ENCODE data around the gene OVCH2.
"Not testable (repeated sequence)": the region's sequence is repeated elsewhere in the genome, so short reads cannot be mapped to it uniquely, and the experiment has no call there.

OVCH2 gene

DNA sequence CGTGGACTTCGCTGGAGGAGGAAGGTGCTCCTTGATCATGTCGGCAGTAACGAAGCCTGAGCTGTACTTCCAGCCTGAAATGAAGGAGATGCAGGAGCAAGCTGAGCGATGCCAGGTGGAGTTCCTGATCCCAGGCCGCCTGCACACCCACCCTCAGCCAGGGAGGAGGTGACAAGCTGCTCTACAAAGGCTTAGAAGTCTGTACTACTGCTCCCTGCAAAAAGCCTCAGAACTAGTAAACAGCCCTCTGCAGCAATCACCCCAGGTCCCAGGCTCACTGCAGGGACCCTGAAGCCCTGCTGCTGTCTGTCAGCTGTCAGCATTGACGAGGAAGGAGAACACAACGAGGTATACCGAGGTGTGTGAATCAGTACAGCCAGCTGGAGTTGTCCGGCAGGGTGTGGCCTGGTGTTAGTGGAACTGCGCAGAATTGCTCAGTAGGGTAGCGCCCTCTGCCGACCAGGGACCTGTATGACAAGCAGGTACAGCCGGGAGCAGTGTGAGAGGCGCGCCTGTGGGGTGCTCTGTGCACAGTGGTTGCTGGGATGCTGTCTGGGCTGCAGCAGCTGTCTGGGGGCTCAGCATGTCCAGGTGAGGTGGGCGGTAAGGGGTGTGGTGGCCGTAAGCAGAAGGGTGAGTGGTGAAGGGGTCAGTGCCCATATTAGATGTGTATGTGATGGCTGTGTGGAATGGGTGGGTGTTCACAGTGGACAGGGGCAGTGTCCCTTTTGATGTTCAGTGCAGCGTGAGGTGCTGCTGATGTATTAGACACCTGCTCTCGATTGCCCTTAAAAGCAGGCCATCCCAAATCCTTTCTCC is 40.6 kb downstream of the OVCH2 start:
- peaks cover 5 to 6% of the 10 kb centered on the region in 2 donors for H3K4me1 Mint-ChIP-seq
- peak; percentile 99 for ATAC-seq (replicated peaks)
- H3K36me3 Mint-ChIP-seq = peaks cover 14 to 44% of the 10 kb centered on the region in 2 donors
- H3K27ac Mint-ChIP-seq = no peak overlapping the region
- DNase-seq = peak; percentile 73
- no peaks in the 10 kb centered on the region for H3K9me3 Mint-ChIP-seq
- no peak overlapping the region for H3K4me3 Mint-ChIP-seq
- H3K27me3 Mint-ChIP-seq = peaks cover 4% of the 10 kb centered on the region in 2 donors

DNA sequence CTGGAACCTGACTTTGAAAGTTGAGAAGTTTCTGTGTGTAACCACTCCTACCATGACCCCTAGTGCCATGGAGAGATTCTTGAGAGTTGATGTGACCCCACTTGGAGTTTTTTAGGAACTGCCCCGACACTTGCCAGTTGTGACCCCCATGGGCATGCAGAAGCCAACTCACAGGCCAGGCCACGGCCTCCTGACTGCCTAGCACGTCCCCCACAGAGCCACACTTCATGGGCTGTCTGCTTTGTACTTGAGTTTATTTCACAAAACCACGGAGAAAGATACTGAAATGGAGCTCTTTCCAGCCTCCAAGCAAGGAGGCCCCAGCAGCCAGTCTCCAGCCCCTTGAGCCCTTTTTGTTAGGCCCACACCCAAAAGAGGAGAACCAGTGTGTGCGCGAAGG is 41.4 kb downstream of the OVCH2 start:
- Mint-ChIP-seq H3K4me3 (no peak overlapping the region), H3K36me3 (peaks cover 15 to 44% of the 10 kb centered on the region in 2 donors), H3K27me3 (peaks cover 0 to 4% of the 10 kb centered on the region in 2 donors), H3K4me1 (peaks cover 3 to 6% of the 10 kb centered on the region in 2 donors), H3K9me3 (no peaks in the 10 kb centered on the region), H3K27ac (no peak overlapping the region)
- ATAC-seq (replicated peaks) = no peak
- DNase-seq = no peak

DNA sequence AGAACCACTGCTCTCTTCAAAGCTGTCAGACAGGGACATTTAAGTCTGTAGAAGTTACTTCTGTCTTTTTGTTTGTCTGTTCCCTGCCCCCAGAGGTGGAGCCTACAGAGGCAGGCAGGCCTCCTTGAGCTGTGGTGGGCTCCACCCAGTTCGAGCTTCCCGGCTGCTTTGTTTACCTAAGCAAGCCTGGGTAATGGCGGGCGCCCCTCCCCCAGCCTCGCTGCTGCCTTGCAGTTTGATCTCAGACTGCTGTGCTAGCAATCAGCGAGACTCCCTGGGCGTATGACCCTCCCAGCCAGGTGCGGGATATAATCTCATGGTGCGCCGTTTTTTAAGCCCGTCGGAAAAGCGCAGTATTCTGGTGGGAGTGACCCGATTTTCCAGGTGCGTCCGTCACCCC is 42.7 kb downstream of the OVCH2 start:
- ATAC-seq (replicated peaks); H3K4me3 Mint-ChIP-seq; H3K27me3 Mint-ChIP-seq; H3K9me3 Mint-ChIP-seq; DNase-seq; H3K4me1 Mint-ChIP-seq; H3K27ac Mint-ChIP-seq: not testable (repeated sequence)
- H3K36me3 Mint-ChIP-seq = peaks cover 15 to 40% of the 10 kb centered on the region in 2 donors

DNA sequence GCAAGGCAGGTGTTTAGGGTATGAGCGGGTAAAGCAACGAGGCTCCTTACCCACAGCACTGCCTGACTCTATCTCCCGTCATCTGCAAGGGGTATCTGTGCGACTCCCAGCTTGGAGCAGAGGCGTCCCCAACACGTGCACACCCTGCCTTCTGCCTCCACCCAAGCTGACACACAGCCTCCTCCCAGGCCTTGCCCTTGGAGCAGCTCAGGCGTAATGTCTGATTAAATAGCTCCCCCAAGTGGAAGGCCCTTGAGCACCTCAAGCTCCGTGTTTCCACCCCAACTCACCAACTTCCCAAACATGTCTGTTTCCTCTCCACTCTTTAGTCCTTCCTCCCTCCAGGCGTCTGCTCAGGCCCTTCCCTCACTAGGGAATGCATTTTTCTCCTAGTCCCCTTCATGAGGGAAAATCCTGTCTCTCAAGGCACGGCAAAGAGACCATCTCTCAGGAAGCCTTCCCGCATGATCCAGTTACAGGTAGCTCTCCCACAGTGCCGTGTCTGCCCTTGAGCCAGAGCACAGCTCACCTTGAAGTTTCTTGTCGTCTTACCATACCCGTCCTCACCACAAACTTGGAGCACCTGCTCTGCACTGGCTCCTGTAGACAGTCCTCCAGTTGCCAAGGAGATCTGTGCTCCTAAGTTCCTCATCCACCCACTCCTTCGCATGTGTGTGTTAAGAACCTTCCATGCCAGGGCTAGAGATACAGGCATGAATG is 48.8 kb downstream of the OVCH2 start:
- Mint-ChIP-seq H3K36me3 (peaks cover 31 to 43% of the 10 kb centered on the region in 2 donors), H3K9me3 (no peaks in the 10 kb centered on the region), H3K27ac (no peak overlapping the region), H3K27me3 (no peaks in the 10 kb centered on the region), H3K4me1 (peaks cover 0 to 6% of the 10 kb centered on the region in 2 donors), H3K4me3 (no peak overlapping the region)
- ATAC-seq (replicated peaks) = peak; percentile 72 to 78
- DNase-seq = no peak

DNA sequence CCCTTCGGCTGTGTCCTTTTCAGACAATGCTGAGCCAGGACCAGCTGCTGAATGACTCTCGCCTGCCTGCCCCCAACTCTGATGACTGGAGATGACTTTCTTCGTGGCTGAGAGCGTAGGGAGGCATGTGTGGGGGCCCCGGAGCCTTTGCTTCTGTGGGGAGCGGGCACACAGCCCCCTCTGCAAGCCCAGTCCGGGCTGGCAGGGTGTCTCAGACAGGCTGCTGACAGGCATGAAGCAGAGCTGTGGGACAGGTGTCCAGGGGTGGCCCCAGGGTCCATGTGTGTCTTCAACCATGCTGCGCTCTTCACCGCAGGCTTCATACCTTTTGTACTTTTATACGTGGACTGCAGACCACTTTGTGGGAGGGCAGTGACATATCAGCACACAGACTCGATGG is 49.6 kb downstream of the OVCH2 start:
- Mint-ChIP-seq H3K27ac (no peak overlapping the region), H3K36me3 (peaks cover 38 to 50% of the 10 kb centered on the region in 2 donors), H3K4me1 (peaks cover 3 to 6% of the 10 kb centered on the region in 2 donors)

DNA sequence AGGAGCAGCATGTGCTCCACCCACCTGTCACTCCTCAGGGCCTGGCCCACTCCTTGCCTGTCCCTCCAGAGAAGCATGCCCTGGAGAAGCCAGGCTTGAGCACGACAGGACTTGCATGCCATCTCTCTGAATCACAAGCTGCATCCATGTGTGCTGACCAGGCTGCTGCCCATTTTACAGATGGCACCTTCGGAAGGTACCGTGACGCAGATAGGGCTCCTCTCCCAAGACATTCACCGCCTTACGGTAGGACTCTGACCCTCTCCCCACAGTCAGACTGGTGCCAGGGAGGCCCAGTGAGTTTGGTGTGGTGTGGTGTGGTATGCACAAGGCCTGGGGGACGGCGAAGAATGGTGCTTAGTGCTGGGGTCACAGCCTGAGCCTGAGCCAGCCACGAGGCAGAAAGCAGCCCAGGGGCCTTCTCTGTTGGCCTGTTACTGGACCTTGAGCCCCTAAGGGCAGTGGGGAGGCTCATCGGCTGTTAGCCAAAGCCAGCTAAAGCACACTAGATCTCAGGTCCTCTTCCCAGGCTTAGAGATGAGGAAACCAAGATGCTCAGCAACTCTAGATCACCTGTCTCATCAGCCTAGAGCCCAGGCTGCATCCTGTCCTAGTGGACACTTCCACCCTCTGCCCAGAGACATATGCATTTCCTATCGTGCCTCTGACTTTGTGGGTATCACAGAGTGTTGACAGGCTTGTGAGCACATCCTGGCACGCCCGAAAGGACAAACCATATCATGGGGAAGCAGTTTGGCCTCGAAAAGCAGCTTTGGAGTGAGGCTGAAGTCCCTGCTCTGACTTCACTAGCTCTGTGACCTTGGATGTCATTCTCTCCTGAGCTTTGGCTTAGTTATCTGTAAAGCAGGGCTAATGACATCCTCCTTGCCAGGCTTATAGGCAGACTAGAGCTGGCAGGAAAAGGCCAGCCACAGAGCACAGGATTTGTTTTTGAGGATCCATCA is 50.7 kb downstream of the OVCH2 start:
- no peak overlapping the region for H3K27ac Mint-ChIP-seq
- H3K27me3 Mint-ChIP-seq = no peaks in the 10 kb centered on the region
- ATAC-seq (replicated peaks) (no peak), DNase-seq (no peak)
- no peaks in the 10 kb centered on the region for H3K9me3 Mint-ChIP-seq
- peaks cover 49 to 56% of the 10 kb centered on the region in 2 donors for H3K36me3 Mint-ChIP-seq
- no peak overlapping the region for H3K4me3 Mint-ChIP-seq
- peaks cover 3 to 6% of the 10 kb centered on the region in 2 donors for H3K4me1 Mint-ChIP-seq

More for the DNA sequence above, 49.6 kb downstream of the OVCH2 start:
- ATAC-seq (replicated peaks) (no peak), DNase-seq (no peak)
- H3K9me3 Mint-ChIP-seq = no peaks in the 10 kb centered on the region
- no peak overlapping the region for H3K4me3 Mint-ChIP-seq
- no peaks in the 10 kb centered on the region for H3K27me3 Mint-ChIP-seq

DNA sequence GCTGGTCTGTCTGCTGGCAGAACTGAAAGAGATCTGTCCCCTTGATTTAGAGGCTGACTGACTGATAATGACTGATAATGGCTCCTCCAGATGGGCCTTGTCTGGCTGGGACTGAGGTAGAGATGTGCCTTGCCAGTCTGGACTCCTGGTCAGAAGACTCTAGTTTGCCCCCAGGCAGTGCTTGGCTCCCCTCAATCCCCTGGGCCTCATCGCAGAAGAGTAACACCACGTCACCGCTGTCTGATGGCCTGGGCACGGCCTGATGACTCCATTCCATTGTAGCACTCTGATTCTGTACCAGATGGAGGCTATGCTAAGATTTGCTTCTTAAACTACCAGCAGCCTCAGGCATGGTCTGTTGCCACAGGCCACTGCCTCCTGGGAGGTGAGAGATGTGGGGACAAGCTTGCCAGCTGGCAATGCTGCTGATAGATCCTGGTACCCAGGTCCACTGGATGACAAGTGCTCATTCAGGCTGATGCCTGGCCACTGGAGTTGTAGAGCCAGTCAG is 52.0 kb downstream of the OVCH2 start:
- peaks cover 55 to 68% of the 10 kb centered on the region in 2 donors for H3K36me3 Mint-ChIP-seq
- ATAC-seq (replicated peaks) (no peak), DNase-seq (no peak)
- no peaks in the 10 kb centered on the region for H3K9me3 Mint-ChIP-seq
- H3K4me3 Mint-ChIP-seq = no peak overlapping the region
- peaks cover 3 to 6% of the 10 kb centered on the region in 2 donors for H3K4me1 Mint-ChIP-seq
- H3K27me3 Mint-ChIP-seq = no peaks in the 10 kb centered on the region
- no peak overlapping the region for H3K27ac Mint-ChIP-seq

DNA sequence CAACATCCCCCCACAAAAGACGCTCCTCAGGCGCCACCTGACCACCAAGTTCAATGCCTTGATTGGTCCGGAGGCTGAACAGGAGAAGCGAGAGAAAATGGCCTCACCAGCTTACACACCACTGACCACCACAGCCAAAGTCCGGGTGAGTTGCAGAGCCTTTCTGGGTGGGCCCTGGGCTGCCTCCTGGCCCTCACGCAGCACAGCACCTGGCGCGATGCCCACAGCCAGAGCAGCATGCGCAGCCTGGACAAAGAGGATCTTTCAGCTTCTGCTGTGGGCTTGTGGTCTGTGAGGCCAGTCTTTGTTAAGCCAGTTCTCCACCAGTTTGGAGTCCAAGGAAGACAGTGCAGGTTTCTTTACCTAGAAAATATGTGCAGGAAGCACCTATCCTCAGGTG is 54.6 kb downstream of the OVCH2 start:
- Mint-ChIP-seq H3K27ac (no peak overlapping the region), H3K4me3 (no peak overlapping the region), H3K4me1 (peaks cover 0 to 3% of the 10 kb centered on the region in 2 donors), H3K36me3 (peaks cover 50 to 70% of the 10 kb centered on the region in 2 donors), H3K27me3 (no peaks in the 10 kb centered on the region), H3K9me3 (no peaks in the 10 kb centered on the region)
- DNase-seq = no peak
- ATAC-seq (replicated peaks) = no peak

DNA sequence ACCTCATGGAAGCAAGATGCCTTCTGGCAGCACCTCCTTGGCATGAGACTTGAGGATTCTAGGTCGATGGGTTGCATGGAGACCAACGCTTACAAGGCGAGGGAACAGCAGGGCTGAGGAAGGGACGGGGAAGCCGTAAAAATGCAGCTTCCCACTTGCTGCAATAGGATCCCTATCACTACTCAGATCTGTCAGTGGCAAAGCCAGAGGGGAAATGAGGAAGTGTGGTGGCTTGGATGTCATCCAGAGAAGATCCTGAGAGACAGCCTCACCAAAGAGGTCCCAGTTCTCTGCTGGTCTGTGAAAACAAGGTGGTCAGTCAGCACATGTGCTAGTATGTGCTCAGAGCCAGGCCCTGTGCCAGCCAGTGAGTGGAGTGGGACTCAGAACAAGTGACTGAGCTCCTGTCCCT is 55.1 kb downstream of the OVCH2 start:
- H3K27ac Mint-ChIP-seq = no peak overlapping the region
- H3K36me3 Mint-ChIP-seq = peaks cover 47 to 67% of the 10 kb centered on the region in 2 donors
- peaks cover 0 to 3% of the 10 kb centered on the region in 2 donors for H3K4me1 Mint-ChIP-seq
- no peaks in the 10 kb centered on the region for H3K27me3 Mint-ChIP-seq
- ATAC-seq (replicated peaks) = no peak
- no peaks in the 10 kb centered on the region for H3K9me3 Mint-ChIP-seq
- no peak for DNase-seq
- no peak overlapping the region for H3K4me3 Mint-ChIP-seq

DNA sequence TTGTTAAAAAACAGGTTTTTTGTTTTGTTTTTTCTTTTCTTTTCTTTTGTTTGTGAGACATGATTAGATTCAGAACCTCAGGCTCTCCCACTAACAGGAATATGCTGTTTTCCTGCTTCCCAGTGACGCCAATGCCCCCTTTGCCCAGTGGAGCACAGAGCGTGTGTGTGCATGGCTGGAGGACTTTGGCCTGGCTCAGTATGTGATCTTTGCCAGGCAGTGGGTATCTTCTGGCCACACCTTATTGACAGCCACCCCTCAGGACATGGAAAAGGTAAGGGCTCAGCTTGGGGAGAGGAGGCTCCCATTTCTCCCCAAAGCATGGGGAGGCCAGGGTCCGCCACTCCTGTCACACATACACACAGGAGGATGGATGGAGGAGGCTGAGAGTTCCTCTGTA is 58.0 kb downstream of the OVCH2 start:
- Mint-ChIP-seq H3K4me1 (peaks cover 0 to 3% of the 10 kb centered on the region in 2 donors), H3K4me3 (no peak overlapping the region), H3K27ac (no peak overlapping the region), H3K27me3 (no peaks in the 10 kb centered on the region), H3K36me3 (peaks cover 45 to 69% of the 10 kb centered on the region in 2 donors), H3K9me3 (no peaks in the 10 kb centered on the region)
- DNase-seq (no peak), ATAC-seq (replicated peaks) (no peak)

DNA sequence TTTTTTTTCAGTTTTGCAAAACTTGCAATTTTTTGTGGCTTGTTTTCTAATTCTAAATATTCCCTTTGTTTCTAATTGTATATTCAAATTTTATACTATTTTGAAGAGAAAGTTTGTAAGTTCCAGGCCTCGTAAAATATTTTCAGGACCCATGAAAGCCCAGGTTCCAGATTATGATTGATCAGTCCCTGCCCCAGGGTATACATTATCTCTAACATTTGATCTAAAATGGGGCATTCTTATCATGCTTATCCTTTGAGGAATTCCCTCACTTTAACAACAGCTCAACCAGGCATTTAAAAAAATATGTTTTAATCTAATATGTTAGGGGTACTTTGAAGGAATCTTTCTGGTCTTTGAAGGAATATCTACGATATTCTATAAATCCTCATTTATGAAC is 59.4 kb downstream of the OVCH2 start:
- Mint-ChIP-seq H3K27ac (no peak overlapping the region), H3K36me3 (peaks cover 41 to 69% of the 10 kb centered on the region in 2 donors), H3K4me3 (no peak overlapping the region), H3K4me1 (no peaks in the 10 kb centered on the region), H3K27me3 (no peaks in the 10 kb centered on the region), H3K9me3 (no peaks in the 10 kb centered on the region)
- ATAC-seq (replicated peaks) (no peak), DNase-seq (no peak)

DNA sequence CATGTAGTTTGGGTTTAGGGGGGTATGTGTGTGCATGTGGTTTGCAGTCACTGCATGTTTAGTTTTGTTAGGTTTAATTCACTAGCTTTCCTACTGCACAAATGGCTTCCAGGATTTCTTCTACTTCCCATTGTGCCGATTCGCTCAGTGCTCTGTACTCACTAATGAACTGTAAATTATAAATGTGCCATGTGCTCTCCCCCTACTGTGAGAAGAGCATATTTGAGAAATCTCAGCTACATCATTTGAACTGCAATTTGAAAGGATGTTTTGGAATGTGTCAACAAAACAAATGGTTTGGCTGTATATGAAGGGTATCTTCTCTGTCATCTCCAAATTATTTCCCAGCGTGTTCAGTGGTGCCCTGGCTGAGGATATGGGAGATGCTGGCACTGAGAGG is 61.1 kb downstream of the OVCH2 start:
- Mint-ChIP-seq H3K36me3 (peaks cover 36 to 68% of the 10 kb centered on the region in 2 donors), H3K27me3 (no peaks in the 10 kb centered on the region), H3K4me3 (no peak overlapping the region), H3K9me3 (no peaks in the 10 kb centered on the region), H3K4me1 (no peaks in the 10 kb centered on the region), H3K27ac (no peak overlapping the region)
- no peak for DNase-seq
- ATAC-seq (replicated peaks) = no peak

DNA sequence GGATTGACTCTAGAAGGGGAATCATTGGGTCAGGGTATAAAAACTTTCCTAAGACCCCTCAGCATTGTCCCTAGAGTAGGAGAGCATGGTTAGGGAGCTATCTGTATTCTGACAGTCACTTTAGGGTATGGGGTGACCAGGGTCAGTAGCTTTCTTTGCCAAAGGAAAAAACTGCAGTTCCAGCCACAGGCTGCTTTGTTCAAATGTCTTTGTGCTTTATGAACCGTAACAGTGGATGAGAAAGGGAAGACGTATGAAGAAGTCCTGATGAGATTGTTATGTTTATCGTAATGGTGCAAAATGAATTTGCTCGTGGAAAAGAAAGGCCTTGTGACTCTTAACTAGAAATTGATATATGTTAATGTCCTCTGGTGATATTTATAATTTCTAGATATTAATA is 63.0 kb downstream of the OVCH2 start:
- peaks cover 9 to 13% of the 10 kb centered on the region in 2 donors for H3K4me1 Mint-ChIP-seq
- no peaks in the 10 kb centered on the region for H3K9me3 Mint-ChIP-seq
- peaks cover 45 to 69% of the 10 kb centered on the region in 2 donors for H3K36me3 Mint-ChIP-seq
- no peak overlapping the region for H3K27ac Mint-ChIP-seq
- no peak overlapping the region for H3K4me3 Mint-ChIP-seq
- DNase-seq (no peak), ATAC-seq (replicated peaks) (no peak)
- H3K27me3 Mint-ChIP-seq = no peaks in the 10 kb centered on the region

DNA sequence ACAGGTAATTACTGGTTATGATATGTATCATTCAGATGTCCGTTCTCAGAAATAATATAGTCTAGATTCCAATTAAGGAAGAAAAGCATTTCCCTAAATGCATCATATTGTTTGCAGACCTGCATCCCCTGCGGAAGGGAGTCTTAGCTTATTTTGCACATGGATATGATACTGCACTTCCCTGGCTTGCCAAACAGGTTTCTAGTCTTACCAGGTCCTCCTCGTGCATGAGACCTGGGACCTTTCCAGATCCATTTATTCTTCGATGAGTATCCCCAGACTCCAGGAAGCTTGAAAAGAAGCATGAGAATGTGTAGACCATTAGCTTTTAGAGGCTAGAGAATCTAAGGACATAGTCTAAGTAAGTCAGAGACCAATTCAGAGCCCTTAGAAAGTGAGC is 63.5 kb downstream of the OVCH2 start:
- Mint-ChIP-seq H3K36me3 (peaks cover 43 to 69% of the 10 kb centered on the region in 2 donors), H3K27me3 (no peaks in the 10 kb centered on the region)
- ATAC-seq (replicated peaks) = no peak

More for the DNA sequence above, 63.5 kb downstream of the OVCH2 start:
- no peak for DNase-seq
- Mint-ChIP-seq H3K9me3 (no peaks in the 10 kb centered on the region), H3K4me1 (peaks cover 9 to 13% of the 10 kb centered on the region in 2 donors), H3K4me3 (no peak overlapping the region), H3K27ac (no peak overlapping the region)
